CD4-positive, CD25-positive, alpha-beta regulatory T cell (primary cell): Measurements from ENCODE around the gene RPS2. TPM values are rescaled to one million over a fixed set of nuclear protein-coding genes. Genes with fewer than 3 reads are reported as not detected.

Source experiments
- ATAC-seq, 2 donors: fragments of 150-1000 bp; cut with Tn5 transposase; one replicate each; pipeline ENCODE4 v1.10.0; 2021; ENCODE audit warnings: low read depth in 2 of 2, moderate number of reproducible peaks in 2 of 2, moderate library complexity in 1 of 2
- DNase-seq, 3 donors: peaks; one replicate each; pipeline versions ENCODE4 v3.0.0 to v3.0.0-alpha.2; 2012 to 2022; ENCODE audit warnings: mixed read lengths in 1 of 3
- H3K27ac ChIP-seq: one replicate; pipeline ENCODE4 v1.7.0; 2013; ENCODE audit warnings: mild to moderate bottlenecking, low read length; ENCODE audit not compliant: insufficient read depth, poor library complexity, severe bottlenecking
- H3K27me3 ChIP-seq: one replicate; pipeline ENCODE4 v1.7.0; 2013; ENCODE audit warnings: low read length; ENCODE audit not compliant: control insufficient read depth, insufficient read depth
- H3K36me3 ChIP-seq: one replicate; pipeline ENCODE4 v1.7.0; 2013; ENCODE audit warnings: mild to moderate bottlenecking, low read length, moderate library complexity; ENCODE audit not compliant: control insufficient read depth, insufficient read depth
- H3K4me1 ChIP-seq: 2 replicates; pipeline ENCODE4 v1.7.0; 2013; ENCODE audit warnings: mild to moderate bottlenecking, low read length; ENCODE audit not compliant: insufficient read depth, control insufficient read depth, poor library complexity, severe bottlenecking
- H3K4me3 ChIP-seq: one replicate; pipeline ENCODE4 v1.7.0; 2013; ENCODE audit warnings: low read depth, mild to moderate bottlenecking, low read length, moderate library complexity
- H3K9me3 ChIP-seq, 2 experiments: 1 replicate in 1 of 2; 2 replicates in 1 of 2; pipeline ENCODE4 v1.7.0; 2013; ENCODE audit warnings: low read length in 2 of 2, mild to moderate bottlenecking in 1 of 2, moderate library complexity in 1 of 2; ENCODE audit not compliant: control insufficient read depth in 2 of 2
- H3K27ac Mint-ChIP-seq, 3 donors: one replicate each; pipeline ENCODE4 v1.8.0; 2020 to 2022; ENCODE audit warnings: mild to moderate bottlenecking in 3 of 3, mixed read lengths in 3 of 3, moderate library complexity in 2 of 3
- H3K27me3 Mint-ChIP-seq: one replicate; pipeline ENCODE4 v1.8.0; 2022; ENCODE audit warnings: mild to moderate bottlenecking, mixed read lengths
- H3K36me3 Mint-ChIP-seq: one replicate; pipeline ENCODE4 v1.8.0; 2020; ENCODE audit warnings: mixed read lengths
- H3K4me1 Mint-ChIP-seq, 4 donors: one replicate each; pipeline ENCODE4 v1.8.0; 2020 to 2022; ENCODE audit warnings: mixed read lengths in 4 of 4, mild to moderate bottlenecking in 1 of 4
- H3K4me3 Mint-ChIP-seq, 4 donors: one replicate each; pipeline ENCODE4 v1.8.0; 2020 to 2022; ENCODE audit warnings: mild to moderate bottlenecking in 4 of 4, mixed read lengths in 4 of 4, moderate library complexity in 3 of 4
- H3K9me3 Mint-ChIP-seq, 7 donors: one replicate each; pipeline ENCODE4 v1.8.0; 2020 to 2022; ENCODE audit warnings: mixed read lengths in 7 of 7, mild to moderate bottlenecking in 3 of 7, moderate library complexity in 2 of 7
- polyA plus RNA-seq, 4 donors: library from polyadenylated mRNA; unstranded; fragments of 300-500 nt; fragmentation: Illumina TruSeq; gene quantifications; one replicate each; pipeline ENCODE4 v1.2.3, GENCODE V29; 2021
- total RNA-seq: library from RNA; stranded (reverse); gene quantifications from one replicate; pipeline ENCODE4 v1.2.3, GENCODE V29; 2022

The RPS2 gene
- total and polyA plus RNA-seq, 5 donors from 2014 or later, result 2,223 to 6,441 (median 4,859) TPM

DNA sequence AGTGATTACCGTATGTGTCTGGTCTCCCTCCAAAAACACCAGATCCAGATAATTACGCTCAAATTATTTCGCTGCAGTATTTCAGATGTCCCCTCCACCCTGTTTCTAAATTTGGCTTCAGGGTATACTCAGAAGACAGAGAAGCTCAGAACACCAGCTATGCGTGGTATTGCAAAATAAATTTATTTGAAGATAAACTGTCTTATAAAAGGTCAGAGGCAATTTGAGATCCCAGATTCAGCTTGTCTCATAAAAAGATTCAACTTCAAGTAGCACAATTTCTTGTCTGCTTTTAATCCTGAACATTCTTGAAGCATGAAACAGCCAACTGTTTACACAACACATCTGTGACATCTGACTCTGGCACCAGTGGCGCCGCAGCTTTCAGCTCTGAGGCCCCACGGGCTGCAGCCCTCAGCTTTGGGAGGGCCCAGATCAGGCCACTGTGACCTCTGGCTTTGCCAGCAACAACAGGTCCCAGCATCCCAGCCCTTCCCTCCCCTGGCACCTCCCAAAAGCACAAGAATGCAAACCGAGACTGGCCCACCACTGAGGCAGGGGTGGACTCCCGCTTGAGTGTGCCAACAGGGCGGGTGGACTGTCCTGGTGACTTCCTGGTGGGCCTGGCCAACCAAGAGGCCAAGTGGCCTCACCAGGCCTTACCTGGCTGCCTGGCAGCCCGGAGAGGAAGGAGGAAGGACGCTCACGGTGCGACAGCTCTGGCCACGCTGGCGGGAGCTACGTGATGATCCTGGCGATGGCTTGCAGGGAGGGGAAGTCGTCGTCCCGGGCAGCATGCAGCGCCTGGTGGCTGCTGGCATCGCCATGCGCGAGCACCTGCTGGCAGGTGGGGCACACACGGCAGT lies 33.1 kb upstream of the RPS2 start:
- Histone ChIP-seq H3K9me3 (no peaks in the 10 kb centered on the region), H3K4me3 (no peak overlapping the region), H3K4me1 (no peaks in the 10 kb centered on the region), H3K36me3 (peaks cover 23% of the 10 kb centered on the region), H3K27ac (no peak overlapping the region), H3K27me3 (no peaks in the 10 kb centered on the region)
- Mint-ChIP-seq H3K27ac (peak overlapping the region in 1 of 3 donors; percentile 80), H3K9me3 (no peaks in the 10 kb centered on the region), H3K27me3 (peaks cover 5% of the 10 kb centered on the region), H3K4me1 (peaks cover 0 to 6% (median under 1%) of the 10 kb centered on the region in 4 donors), H3K4me3 (no peak overlapping the region), H3K36me3 (peaks cover 9% of the 10 kb centered on the region)
- ATAC-seq, result no peak
- DNase-seq, result no peak

DNA sequence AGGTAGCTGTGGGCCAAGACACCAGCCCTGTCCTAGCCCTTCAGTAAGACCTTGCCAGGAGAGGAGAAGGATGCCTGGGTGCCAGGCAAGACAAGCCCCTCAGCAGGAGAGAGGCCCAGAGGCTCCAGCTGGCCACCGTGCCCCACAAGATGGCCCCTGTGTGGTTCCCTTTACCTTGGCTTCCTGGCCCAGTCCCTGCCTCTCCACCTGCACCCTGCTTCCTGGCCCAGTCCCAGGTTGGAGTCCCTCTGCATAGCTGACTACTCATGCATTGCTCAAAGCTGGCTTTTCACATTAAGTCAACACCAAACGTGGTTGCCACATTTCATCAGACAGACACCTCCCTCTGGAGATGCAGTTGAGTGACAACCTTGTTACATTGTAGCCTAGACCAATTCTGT lies 29.1 kb upstream of the RPS2 start:
- DNase-seq, result no peak
- Mint-ChIP-seq H3K4me3 (peak overlapping the region; percentile 52 to 87 (median 62)), H3K36me3 (peaks cover 9% of the 10 kb centered on the region), H3K9me3 (no peaks in the 10 kb centered on the region), H3K4me1 (peaks cover 0 to 26% (median 11%) of the 10 kb centered on the region in 4 donors), H3K27me3 (peaks cover 11% of the 10 kb centered on the region), H3K27ac (peak overlapping the region; percentile 43 to 47 (median 47))
- ATAC-seq, result peak in 1 of 2 donors; percentile 4
- H3K27me3 ChIP-seq, result peaks cover 3% of the 10 kb centered on the region
- H3K36me3 ChIP-seq, result peaks cover 2% of the 10 kb centered on the region
- peaks cover 20% of the 10 kb centered on the region for H3K4me1 ChIP-seq
- H3K9me3 ChIP-seq, result no peaks in the 10 kb centered on the region
- H3K4me3 ChIP-seq, result no peak overlapping the region
- H3K27ac ChIP-seq, result peak overlapping the region; percentile 18

DNA sequence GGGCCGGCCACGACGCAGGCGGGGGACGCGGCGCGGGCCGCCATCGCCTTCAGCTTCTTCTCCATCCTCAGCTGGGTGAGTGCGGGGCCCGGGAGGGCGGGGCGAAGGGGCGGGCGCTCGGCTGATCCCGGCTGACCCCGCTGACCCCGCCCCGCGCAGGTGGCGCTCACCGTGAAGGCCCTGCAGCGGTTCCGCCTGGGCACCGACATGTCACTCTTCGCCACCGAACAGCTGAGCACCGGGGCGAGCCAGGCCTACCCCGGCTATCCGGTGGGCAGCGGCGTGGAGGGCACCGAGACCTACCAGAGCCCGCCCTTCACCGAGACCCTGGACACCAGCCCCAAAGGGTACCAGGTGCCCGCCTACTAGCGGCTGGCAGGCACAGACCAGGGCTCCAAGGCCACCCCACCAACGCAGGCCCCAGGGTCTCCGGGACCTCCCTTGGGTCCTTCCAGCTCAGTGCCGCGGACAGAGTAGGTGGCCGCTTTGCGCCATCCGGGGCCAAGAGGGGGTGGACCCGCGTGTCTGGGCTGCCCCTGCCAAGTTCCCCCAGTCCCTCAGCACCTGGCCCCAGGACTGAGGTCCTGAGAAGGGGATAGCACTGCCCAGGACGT lies 28.2 kb upstream of the RPS2 start:
- peaks cover 4% of the 10 kb centered on the region for H3K36me3 Mint-ChIP-seq
- Histone ChIP-seq H3K36me3 (no peaks in the 10 kb centered on the region), H3K4me1 (peaks cover 20% of the 10 kb centered on the region), H3K9me3 (no peaks in the 10 kb centered on the region), H3K27me3 (peaks cover 6% of the 10 kb centered on the region), H3K27ac (peak overlapping the region; percentile 77), H3K4me3 (no peak overlapping the region)
- H3K9me3 Mint-ChIP-seq, result peaks cover 0 to 2% (median 0%) of the 10 kb centered on the region in 7 donors
- no peak for ATAC-seq
- peak overlapping the region in 1 of 3 donors; percentile 47 for H3K27ac Mint-ChIP-seq
- H3K4me1 Mint-ChIP-seq, result peaks cover 0 to 29% (median 11%) of the 10 kb centered on the region in 4 donors
- DNase-seq, result no peak
- H3K4me3 Mint-ChIP-seq, result peak overlapping the region in 1 of 4 donors; percentile 15
- H3K27me3 Mint-ChIP-seq, result peaks cover 16% of the 10 kb centered on the region

- Mint-ChIP-seq H3K4me3 (peak overlapping the region; percentile 70 to 91 (median 82)), H3K36me3 (peaks cover under 1% of the 10 kb centered on the region), H3K27me3 (peaks cover 17% of the 10 kb centered on the region), H3K4me1 (peaks cover 0 to 29% (median 10%) of the 10 kb centered on the region in 4 donors), H3K27ac (peak overlapping the region; percentile 5 to 26 (median 25)), H3K9me3 (peaks cover 0 to 2% (median 0%) of the 10 kb centered on the region in 7 donors)
- peak overlapping the region; percentile 77 for H3K27ac ChIP-seq
- no peaks in the 10 kb centered on the region for H3K9me3 ChIP-seq
- no peaks in the 10 kb centered on the region for H3K36me3 ChIP-seq
- H3K27me3 ChIP-seq, result peaks cover 6% of the 10 kb centered on the region
- ATAC-seq, result peak; percentile 80 to 83
- H3K4me1 ChIP-seq, result peaks cover 20% of the 10 kb centered on the region
- no peak overlapping the region for H3K4me3 ChIP-seq
- peak; percentile 90 to 98 (median 92) for DNase-seq
Observed at GRCh38 chr16:1991948-1992703, 27.5 kb upstream of the RPS2 start.

- Mint-ChIP-seq H3K4me1 (peaks cover 0 to 29% (median 12%) of the 10 kb centered on the region in 4 donors), H3K4me3 (peak overlapping the region; percentile 80 to 91 (median 83)), H3K9me3 (peaks cover 0 to 2% (median 0%) of the 10 kb centered on the region in 7 donors), H3K27ac (peak overlapping the region; percentile 26 to 90 (median 74)), H3K27me3 (peaks cover 21% of the 10 kb centered on the region), H3K36me3 (no peaks in the 10 kb centered on the region)
- H3K27me3 ChIP-seq, result peaks cover 6% of the 10 kb centered on the region
- no peaks in the 10 kb centered on the region for H3K36me3 ChIP-seq
- ATAC-seq, result no peak
- peak overlapping the region; percentile 77 for H3K27ac ChIP-seq
- peak in 1 of 3 donors; percentile 22 for DNase-seq
- H3K9me3 ChIP-seq, result no peaks in the 10 kb centered on the region
- peaks cover 20% of the 10 kb centered on the region for H3K4me1 ChIP-seq
- H3K4me3 ChIP-seq, result peak overlapping the region; percentile 61
Observed at GRCh38 chr16:1991588-1991947, 26.9 kb upstream of the RPS2 start.

DNA sequence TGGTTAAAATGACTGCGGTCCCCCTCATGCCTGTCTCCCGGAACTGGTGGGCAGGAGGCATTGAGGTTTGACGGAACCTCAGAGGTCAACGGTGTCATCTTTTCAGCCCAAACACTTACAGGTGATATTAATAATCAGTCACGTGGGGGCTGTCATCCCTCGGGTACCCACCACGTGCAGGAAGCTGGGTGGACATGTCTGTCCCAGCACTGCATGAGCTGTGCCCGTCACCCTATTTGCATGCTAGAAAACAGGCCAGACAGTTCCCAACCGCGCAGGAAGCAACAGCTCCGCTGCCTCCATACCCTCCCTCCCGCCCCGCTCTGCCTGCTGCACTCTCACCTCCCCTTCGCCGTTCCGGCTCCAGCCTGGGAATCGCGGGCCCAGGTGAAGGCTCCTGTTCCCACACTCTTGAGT lies 26.5 kb upstream of the RPS2 start:
- Mint-ChIP-seq H3K27me3 (peaks cover 22% of the 10 kb centered on the region), H3K9me3 (peaks cover 0 to 2% (median 0%) of the 10 kb centered on the region in 7 donors), H3K27ac (peak overlapping the region; percentile 26 to 90 (median 74)), H3K4me1 (peaks cover 0 to 29% (median 13%) of the 10 kb centered on the region in 4 donors), H3K36me3 (no peaks in the 10 kb centered on the region), H3K4me3 (peak overlapping the region; percentile 80 to 91 (median 83))
- peaks cover 6% of the 10 kb centered on the region for H3K27me3 ChIP-seq
- no peaks in the 10 kb centered on the region for H3K9me3 ChIP-seq
- ATAC-seq (peak in 1 of 2 donors; percentile 17), DNase-seq (peak; percentile 35 to 56 (median 36))
- H3K4me3 ChIP-seq, result peak overlapping the region; percentile 61
- H3K36me3 ChIP-seq, result no peaks in the 10 kb centered on the region
- H3K27ac ChIP-seq, result peak overlapping the region; percentile 77
- peaks cover 20% of the 10 kb centered on the region for H3K4me1 ChIP-seq
